ENCODE measurements around the gene CRYM.

DNA sequence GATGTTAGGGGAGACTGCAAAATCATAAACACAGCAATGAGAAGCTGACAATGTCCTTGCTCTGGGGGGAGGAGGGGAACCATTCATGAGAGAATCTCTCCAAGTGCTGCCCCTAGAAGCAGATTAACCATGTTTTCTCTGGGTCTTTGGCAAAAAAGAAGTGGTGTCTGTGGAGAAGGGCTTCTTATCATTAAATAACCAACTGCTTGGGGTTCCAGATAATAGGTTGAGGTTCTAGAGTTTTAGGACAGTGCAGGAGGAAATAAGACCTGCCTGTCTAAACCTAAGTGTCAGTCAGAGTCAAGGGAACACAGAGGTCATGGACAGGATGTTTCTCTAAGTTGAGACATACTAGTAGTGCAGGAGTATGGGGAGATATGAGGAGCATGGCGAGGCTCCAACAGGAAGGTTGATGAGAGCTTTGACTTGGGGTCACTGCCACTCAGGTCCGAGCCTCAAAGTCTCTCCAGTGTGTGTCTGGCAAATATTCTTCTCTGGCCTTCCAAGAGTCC lies 49.7 kb downstream of the CRYM start:
- TF ChIP-seq, protein P1, sequence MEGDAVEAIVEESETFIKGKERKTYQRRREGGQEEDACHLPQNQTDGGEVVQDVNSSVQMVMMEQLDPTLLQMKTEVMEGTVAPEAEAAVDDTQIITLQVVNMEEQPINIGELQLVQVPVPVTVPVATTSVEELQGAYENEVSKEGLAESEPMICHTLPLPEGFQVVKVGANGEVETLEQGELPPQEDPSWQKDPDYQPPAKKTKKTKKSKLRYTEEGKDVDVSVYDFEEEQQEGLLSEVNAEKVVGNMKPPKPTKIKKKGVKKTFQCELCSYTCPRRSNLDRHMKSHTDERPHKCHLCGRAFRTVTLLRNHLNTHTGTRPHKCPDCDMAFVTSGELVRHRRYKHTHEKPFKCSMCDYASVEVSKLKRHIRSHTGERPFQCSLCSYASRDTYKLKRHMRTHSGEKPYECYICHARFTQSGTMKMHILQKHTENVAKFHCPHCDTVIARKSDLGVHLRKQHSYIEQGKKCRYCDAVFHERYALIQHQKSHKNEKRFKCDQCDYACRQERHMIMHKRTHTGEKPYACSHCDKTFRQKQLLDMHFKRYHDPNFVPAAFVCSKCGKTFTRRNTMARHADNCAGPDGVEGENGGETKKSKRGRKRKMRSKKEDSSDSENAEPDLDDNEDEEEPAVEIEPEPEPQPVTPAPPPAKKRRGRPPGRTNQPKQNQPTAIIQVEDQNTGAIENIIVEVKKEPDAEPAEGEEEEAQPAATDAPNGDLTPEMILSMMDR (conservative IDR thresholded peaks at IDR 0.05) = no peak
- no peak for TF ChIP-seq EZH2 (IDR thresholded peaks at IDR 0.05; ENCODE audit: low read depth)

Data from PC-9 (cell line).